HFFc6 (cell line): Measurements from ENCODE around the gene ITPRIP. TPM values are rescaled to one million over a fixed set of nuclear protein-coding genes. Genes with fewer than 3 reads are reported as not detected.

ENCODE experiments used
- DNase-seq: peaks from one replicate; pipeline ENCODE4 v3.0.0-alpha.2; 2018
- H3K27ac Mint-ChIP-seq: 2 replicates; pipeline ENCODE4 v1.8.0; 2020; ENCODE audit warnings: mild to moderate bottlenecking, mixed read lengths
- H3K27me3 Mint-ChIP-seq: 2 replicates; pipeline ENCODE4 v1.8.0; 2021; ENCODE audit warnings: mild to moderate bottlenecking, moderate library complexity, mixed read lengths; ENCODE audit not compliant: insufficient read depth
- H3K36me3 Mint-ChIP-seq: 2 replicates; pipeline ENCODE4 v1.8.0; 2021; ENCODE audit warnings: low read depth, mixed read lengths
- H3K4me1 Mint-ChIP-seq: 2 replicates; pipeline ENCODE4 v1.8.0; 2020; ENCODE audit warnings: low read depth, mixed read lengths
- H3K4me3 Mint-ChIP-seq: 2 replicates; pipeline ENCODE4 v1.8.0; 2020; ENCODE audit warnings: mild to moderate bottlenecking, moderate library complexity, mixed read lengths
- H3K9me3 Mint-ChIP-seq: 2 replicates; pipeline ENCODE4 v1.8.0; 2020; ENCODE audit warnings: mild to moderate bottlenecking, mixed read lengths
- CTCF ChIP-seq: fragments of 200-600 bp; sonication (generic); IDR thresholded peaks from 2 replicates; pipeline ENCODE4 v1.5.0; 2021; ENCODE audit warnings: antibody characterized with exemption, mild to moderate bottlenecking
- total RNA-seq, 6 experiments: library from RNA; stranded (reverse); fragmentation: NEBNext Ultra II Directional; extraction: Animal tissue kit (Norgen Biotek cat#: 25700); gene quantifications; 2 replicates in 1 of 6; 3 replicates in 5 of 6; pipeline ENCODE4 v1.2.3, GENCODE V29; 2021

ITPRIP gene
- total RNA-seq, 6 experiments from 2014 or later = 23.9 to 34.7 (median 29.7) TPM

GRCh38 chr10:104342941-104343411 is 4.7 kb upstream of the ITPRIP start:
- no peak overlapping the region for H3K4me3 Mint-ChIP-seq
- H3K27me3 Mint-ChIP-seq = peaks cover 3% of the 10 kb centered on the region; the same call in 1 of the 2 replicates
- no peak for DNase-seq
- H3K9me3 Mint-ChIP-seq = no peaks in the 10 kb centered on the region
- TF ChIP-seq CTCF = no peak
- peaks cover 40% of the 10 kb centered on the region for H3K4me1 Mint-ChIP-seq
- no peaks in the 10 kb centered on the region for H3K36me3 Mint-ChIP-seq
- H3K27ac Mint-ChIP-seq = peak overlapping the region; percentile 12; the same call in 1 of the 2 replicates

DNA sequence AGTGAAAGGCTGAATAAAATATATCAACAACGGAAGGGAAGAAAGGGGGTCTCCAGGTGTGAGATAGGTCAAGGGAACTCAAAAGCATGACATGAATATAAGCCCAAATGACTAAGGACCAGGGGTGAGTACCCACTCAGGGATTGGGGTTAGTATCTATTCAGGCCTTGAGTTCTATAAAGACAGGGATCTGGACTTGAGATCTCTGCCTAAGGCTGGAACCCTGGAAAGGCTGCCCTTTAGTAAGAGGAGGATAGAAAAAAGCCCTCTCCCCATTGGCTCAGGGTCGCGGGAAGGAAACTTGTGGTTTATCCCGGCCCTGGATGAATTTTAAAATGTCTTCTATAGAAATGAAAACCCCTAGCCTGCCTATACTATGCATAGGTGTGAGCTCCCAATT is 2.4 kb upstream of the ITPRIP start:
- H3K4me3 Mint-ChIP-seq = no peak overlapping the region
- H3K27ac Mint-ChIP-seq = peak overlapping the region; percentile 98; the same call in 1 of the 2 replicates
- H3K4me1 Mint-ChIP-seq = peaks cover 44% of the 10 kb centered on the region
- TF ChIP-seq CTCF = no peak
- H3K36me3 Mint-ChIP-seq = peaks cover 9% of the 10 kb centered on the region; the same call in 1 of the 2 replicates
- no peaks in the 10 kb centered on the region for H3K9me3 Mint-ChIP-seq
- peaks cover 3% of the 10 kb centered on the region; the same call in 1 of the 2 replicates for H3K27me3 Mint-ChIP-seq
- no peak for DNase-seq

GRCh38 chr10:104340111-104340526 is 1.9 kb upstream of the ITPRIP start:
- TF ChIP-seq CTCF = no peak
- H3K9me3 Mint-ChIP-seq = no peaks in the 10 kb centered on the region
- H3K27ac Mint-ChIP-seq = peak overlapping the region; percentile 98
- H3K36me3 Mint-ChIP-seq = peaks cover 14% of the 10 kb centered on the region; the same call in 1 of the 2 replicates
- H3K4me3 Mint-ChIP-seq = peak overlapping the region; percentile 91
- peaks cover 3% of the 10 kb centered on the region; the same call in 1 of the 2 replicates for H3K27me3 Mint-ChIP-seq
- DNase-seq = no peak
- peaks cover 49% of the 10 kb centered on the region for H3K4me1 Mint-ChIP-seq

DNA sequence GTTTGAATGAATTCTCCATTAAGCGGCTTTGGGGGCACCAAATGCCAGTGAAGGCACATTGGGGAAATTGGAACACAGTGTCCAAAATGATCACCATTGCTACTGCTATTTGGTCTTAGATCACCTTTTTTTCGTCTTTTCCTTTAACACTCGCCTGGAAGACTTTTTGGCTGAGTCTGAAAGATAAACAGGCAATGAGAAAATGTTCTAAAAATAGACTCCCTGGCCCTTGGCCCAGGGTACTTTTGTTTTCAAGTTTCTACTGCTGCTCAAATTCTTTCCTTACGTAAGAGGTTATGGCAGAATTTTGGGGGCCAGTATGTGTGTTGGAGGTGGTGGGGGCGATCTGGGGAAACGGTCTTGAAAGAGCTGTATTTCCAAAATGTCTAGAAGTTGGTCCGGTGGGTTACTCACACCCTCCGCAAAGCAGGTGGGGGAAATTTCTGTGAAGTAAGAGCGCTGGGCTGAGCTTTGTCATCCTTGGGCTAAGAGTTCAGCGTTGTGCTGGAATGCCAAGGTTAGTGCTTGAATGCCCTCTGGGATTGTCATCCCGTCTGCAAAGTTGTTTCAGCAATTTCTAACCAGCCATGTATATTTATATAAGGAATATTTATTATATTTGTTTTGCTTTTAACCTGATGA is 1.3 kb upstream of the ITPRIP start:
- no peak for TF ChIP-seq CTCF
- H3K36me3 Mint-ChIP-seq = peaks cover 20% of the 10 kb centered on the region; the same call in 1 of the 2 replicates
- H3K27me3 Mint-ChIP-seq = peaks cover 3% of the 10 kb centered on the region; the same call in 1 of the 2 replicates
- H3K4me3 Mint-ChIP-seq = peak overlapping the region; percentile 91
- no peaks in the 10 kb centered on the region for H3K9me3 Mint-ChIP-seq
- DNase-seq = peak; percentile 59
- peaks cover 54% of the 10 kb centered on the region for H3K4me1 Mint-ChIP-seq
- peak overlapping the region; percentile 98 for H3K27ac Mint-ChIP-seq

- no peak for TF ChIP-seq CTCF
- Mint-ChIP-seq H3K4me3 (peak overlapping the region; percentile 91), H3K4me1 (peaks cover 63% of the 10 kb centered on the region), H3K27me3 (peaks cover 3% of the 10 kb centered on the region; the same call in 1 of the 2 replicates), H3K9me3 (no peaks in the 10 kb centered on the region), H3K36me3 (peaks cover 31% of the 10 kb centered on the region), H3K27ac (peak overlapping the region; percentile 98)
- DNase-seq = no peak
Measured at GRCh38 chr10:104337521-104337984, 712 bp downstream of the ITPRIP start.
